Islet precursor cell (in vitro differentiated cells): Measurements from ENCODE around the gene COX19.

Experiments
- DNase-seq: peaks from one replicate; pipeline ENCODE4 v3.0.0-alpha.2; 2018

COX19 gene

DNA sequence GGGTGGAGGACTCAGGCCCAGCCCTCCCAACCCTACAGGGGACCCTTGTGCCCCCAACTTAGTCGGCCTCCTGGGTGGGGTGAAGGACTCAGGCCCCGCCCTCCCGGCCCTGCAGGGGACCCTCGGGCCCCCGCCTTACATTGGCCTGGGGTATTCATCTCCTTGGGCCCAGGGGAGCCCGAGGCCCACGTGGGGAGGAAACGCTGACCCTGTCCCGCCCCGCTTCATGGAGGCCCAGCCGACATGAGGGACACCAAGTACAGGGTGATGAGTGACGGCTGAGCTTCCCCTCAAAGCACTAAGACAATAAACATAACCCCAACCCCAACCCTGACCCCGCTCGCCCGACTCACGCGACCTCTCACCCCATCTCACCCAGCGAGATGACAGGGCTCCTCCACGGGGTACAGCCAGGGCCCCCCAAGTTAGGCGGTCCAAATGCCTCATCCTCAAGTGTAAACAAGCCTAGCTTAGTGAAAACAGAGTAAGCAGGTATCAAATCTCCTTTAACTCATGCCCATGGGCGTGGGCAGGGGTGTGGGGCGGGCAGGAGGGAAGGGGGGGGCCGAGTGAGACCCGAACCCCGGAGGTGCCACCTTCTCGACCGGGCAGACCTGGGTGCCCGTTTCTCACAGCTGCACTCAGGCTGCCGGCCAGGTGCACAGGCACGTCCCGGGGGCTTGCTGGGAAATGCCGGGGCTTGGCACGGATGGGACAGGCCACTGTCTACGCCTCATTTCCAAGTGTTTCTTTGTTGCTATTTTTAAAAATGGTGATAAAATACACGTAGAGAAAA, 15.8 kb upstream of the COX19 start:
- no peak for DNase-seq

DNA sequence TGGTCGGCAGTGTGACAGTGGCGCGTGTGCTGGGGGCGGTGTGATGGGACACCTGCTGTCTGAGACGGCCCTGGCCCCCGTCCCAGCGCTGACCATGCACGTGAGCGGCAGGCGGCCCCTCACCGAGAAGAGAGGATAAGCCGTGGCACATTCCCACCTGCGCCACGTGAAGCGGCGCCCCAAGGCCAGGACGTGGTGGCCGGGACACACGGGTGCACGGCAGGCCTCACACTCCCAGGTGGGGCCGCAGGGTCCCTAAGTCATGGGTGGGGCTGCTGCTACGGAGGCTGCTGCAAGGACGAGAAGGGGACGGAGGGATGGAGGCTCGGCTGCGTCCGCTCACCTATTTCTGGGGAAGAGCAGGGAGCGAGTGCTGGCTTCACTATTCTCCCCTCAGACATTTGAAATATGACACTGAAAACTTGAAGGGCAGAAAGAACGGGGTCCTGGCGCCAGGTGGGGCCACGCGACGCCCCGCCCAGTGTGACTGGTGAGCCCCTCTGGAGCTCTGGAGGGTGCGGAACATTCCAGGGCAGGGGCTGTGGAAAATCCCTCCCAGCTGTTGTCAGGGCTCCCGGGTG, 15.1 kb upstream of the COX19 start:
- no peak for DNase-seq

- no peak for DNase-seq
Measured at GRCh38 chr7:988963-989529, 13.7 kb upstream of the COX19 start.

- no peak for DNase-seq
Measured at GRCh38 chr7:988426-988911, 13.1 kb upstream of the COX19 start.

GRCh38 chr7:987909-988308, 12.6 kb upstream of the COX19 start:
- DNase-seq: no peak

- no peak for DNase-seq
Measured at GRCh38 chr7:986766-987751, 11.7 kb upstream of the COX19 start.

DNA sequence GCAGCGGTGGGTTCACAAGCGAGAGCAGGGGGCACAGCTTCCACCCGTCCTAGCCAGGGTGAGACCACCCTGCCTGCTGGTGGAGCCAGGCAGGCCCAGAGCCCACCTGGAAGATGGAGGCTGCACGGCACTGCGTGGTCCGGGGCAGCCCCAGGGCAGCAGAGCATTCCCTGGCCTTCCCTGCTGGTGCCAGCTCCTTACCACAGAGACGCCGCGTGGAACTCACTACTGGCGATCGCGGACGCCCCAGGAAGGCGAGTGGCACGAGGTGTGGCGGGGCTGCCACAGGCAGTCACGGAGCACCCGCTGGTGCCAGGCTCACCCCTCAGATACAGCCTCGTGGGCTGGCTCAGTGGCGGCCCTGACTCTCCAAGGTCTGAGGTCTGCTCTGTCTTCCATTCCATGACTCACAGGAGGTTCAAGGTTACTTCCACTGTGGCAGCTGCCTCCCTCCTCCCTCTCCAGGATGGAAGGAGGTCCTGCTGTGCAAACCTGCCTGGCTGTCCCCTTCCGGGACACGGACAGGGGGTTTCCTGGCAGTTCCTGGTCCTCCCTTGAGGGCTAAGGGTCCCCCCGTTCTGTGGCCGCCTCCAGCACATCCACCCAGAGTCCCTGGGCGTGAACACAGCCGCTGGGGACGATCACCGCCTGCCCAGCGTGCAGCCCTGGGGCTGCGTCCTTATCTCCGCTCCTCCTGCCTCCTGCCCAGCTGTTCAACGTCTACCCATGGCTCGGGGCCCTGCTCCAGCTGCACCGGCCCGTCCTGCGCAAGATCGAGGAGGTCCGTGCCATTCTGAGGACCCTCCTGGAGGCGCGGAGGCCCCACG, 10.8 kb upstream of the COX19 start:
- DNase-seq: no peak

- DNase-seq: no peak
Measured at GRCh38 chr7:985127-985416, 9.7 kb upstream of the COX19 start.

- DNase-seq: no peak
Measured at GRCh38 chr7:984361-985126, 9.2 kb upstream of the COX19 start.

DNA sequence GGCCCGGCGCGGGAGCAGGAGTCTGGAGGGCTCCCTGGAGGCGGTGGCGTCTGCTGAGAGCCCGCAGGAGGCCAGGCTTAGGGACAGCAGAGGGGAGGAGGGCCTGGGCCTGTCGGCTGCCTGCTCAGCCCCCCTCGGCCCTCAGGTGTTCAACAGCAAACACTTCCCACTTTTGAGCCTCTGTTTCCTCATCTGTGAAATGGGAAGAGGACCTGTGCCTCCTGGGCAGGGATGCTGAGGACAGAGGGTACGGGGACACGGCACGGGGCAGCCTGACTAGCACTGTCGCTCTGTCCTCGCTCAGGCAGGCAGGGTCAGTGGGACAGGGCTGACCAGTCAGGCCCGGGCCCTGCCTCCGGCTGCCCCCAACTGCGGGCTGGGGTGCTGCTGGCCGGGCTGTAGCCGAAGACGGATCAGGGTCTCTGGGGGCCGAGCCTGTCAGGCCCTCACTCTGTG, 8.3 kb upstream of the COX19 start:
- DNase-seq: no peak

GRCh38 chr7:983004-983615, 7.8 kb upstream of the COX19 start, which contains the start of gene CYP2W1:
CYP2W1 (plus strand) TSS chr7:983181; CDS start chr7:983212, 31 bp downstream.
- DNase-seq: no peak

- no peak for DNase-seq
Measured at GRCh38 chr7:982511-983003, 7.2 kb upstream of the COX19 start.

DNA sequence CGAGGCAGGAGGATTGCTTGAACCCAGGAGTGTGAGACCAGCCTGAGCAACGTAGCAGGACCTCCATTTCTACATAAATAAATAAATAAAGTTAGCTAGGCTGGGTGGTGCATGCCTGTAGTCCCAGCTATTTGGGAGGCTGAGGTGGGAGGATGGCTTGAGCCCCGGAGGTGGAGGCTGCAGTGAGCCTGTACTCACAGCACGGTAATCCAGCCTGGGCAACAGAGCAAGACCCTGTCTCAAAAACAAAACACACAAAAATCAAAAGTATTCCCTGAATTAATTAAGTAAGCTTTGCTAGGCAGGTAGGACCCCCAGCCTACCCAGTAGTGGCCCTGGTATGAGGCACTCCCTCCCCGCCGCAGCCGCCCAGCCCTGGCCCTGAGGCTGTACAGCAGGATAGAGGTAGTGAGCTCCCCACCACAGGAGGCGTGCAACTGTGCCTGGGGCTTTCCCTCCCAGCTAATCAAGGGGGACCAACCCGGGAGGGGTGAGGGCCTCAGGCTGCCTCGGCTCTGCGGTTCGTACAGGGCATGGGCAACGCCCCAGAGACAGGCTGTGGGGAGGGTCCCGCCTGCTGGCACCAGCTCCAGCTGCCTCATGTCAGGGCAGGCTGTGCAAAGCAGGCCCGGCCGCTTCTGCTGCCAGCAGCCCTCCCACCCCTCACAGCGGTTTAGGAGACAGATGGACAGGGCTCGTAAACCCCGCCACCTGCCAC, 6.6 kb upstream of the COX19 start:
- no peak for DNase-seq

DNA sequence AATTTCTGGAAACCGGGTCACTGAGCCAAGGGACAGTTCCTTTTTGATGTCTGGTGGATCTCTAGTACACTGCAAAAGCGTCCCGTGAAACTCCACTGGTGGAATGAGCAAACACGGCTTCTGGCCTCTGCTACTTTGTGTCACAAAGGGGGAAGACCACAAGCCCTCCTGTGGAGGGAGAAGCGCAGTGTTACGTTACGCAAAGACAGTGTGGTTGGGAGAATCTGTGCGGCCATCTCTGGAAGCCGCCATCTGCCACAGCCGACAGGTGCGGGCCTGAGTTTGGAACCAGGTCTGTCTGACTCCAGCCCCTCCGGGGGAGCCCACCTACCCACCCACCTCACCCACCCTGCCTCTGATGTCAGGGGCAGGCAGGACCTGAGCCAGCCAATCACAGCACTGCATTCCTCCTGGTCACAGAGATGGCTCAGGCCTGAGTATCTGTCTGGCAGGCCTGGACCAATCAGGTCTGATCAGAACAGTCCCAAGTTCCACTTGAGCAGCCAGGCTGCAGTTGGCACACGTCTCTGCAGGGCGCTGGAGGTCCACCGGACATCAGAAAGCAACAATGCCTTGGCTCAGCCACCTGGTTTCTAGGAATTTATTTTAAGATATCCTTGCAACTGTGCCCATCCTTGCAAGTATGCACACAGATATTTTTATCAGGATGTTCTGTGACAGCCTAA, 4.7 kb upstream of the COX19 start:
- no peak for DNase-seq

GRCh38 chr7:979151-979550, 3.8 kb upstream of the COX19 start:
- no peak for DNase-seq

DNA sequence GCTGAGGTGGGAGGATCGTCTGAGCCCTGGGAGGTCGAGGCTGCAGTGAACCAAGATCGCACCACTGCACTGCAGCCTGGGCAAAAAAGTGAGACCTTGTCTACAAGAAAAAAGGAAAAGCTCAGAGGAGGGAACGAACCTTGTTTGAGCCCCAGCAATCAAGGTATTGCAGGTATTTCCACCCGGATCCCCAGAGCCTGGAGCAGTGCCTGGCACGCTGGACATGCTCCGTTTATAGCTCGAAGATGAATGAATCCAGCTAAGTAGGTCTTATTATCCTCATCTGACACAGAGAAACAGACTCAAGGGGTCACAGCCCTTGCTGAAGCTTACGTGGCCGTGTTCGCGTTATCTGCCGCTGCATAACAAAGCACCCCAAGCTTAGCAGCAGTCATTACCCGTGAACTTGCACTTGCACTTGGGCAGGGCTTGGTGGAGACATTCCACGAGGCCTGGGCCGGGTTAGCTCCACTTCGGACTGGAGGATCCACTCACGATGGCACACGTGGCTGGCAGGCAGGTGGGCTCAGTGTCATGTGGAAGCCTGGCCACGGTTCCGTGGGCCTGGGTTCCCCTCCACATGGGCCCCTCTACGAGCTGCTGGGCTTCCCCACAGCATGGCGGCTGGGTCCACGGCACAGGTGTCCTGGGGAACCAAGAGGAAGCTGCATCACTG, 3.2 kb upstream of the COX19 start:
- no peak for DNase-seq

DNA sequence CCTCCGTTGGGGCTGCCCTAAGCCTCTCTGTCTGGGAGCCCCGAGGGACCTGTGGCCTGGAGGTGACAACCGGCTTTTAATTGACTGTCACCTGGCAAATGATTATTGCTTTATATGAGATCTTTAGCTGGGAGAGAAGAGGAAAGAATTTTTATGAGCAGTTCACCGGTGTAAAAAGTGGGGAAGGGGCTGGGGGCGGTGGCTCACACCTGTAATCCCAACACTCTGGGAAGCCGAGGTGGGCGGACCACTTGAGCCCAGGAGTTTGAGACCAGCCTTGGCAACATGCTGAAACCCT, 2.6 kb upstream of the COX19 start:
- DNase-seq: no peak

GRCh38 chr7:977326-978048, 2.1 kb upstream of the COX19 start:
- no peak for DNase-seq
